Natural killer cell (primary cell): ENCODE measurements around the gene RAB31. TPM values are rescaled to one million over a fixed set of nuclear protein-coding genes. Genes with fewer than 3 reads are reported as not detected.

Source experiments
- ATAC-seq, 3 donors: fragments of 150-1000 bp in 2 of 3; fragments of 200-7000 bp in 1 of 3; cut with Tn5 transposase; 1 replicate in 1 of 3; 2 replicates in 2 of 3; pipeline ENCODE4 v1.10.0; 2021; ENCODE audit warnings: mild to moderate bottlenecking in 2 of 3, moderate library complexity in 2 of 3
- DNase-seq, 2 donors: peaks; one replicate each; pipeline versions ENCODE4 v3.0.0 to v3.0.0-alpha.2; 2013 to 2021; ENCODE audit warnings: mixed read lengths in 1 of 2
- H3K27ac ChIP-seq: one replicate; pipeline ENCODE4 v1.5.1; 2013; ENCODE audit warnings: mild to moderate bottlenecking, low read length
- H3K27me3 ChIP-seq: one replicate; pipeline ENCODE4 v1.6.1; 2013; ENCODE audit warnings: low read length; ENCODE audit not compliant: control insufficient read depth, insufficient read depth
- H3K36me3 ChIP-seq: one replicate; pipeline ENCODE4 v1.6.1; 2013; ENCODE audit warnings: low read length; ENCODE audit not compliant: control insufficient read depth, insufficient read depth
- H3K4me1 ChIP-seq: one replicate; pipeline ENCODE4 v1.6.1; 2013; ENCODE audit warnings: low read length; ENCODE audit not compliant: control insufficient read depth, insufficient read depth
- H3K4me3 ChIP-seq: one replicate; pipeline ENCODE4 v1.5.1; 2013; ENCODE audit warnings: low read length
- H3K9me3 ChIP-seq: one replicate; pipeline ENCODE4 v1.6.1; 2013; ENCODE audit warnings: low read length; ENCODE audit not compliant: control insufficient read depth, insufficient read depth
- H3K27ac Mint-ChIP-seq, 2 donors: one replicate each; pipeline ENCODE4 v1.8.0; 2022; ENCODE audit warnings: mild to moderate bottlenecking in 2 of 2, mixed read lengths in 2 of 2, moderate library complexity in 1 of 2
- H3K27me3 Mint-ChIP-seq, 2 donors: one replicate each; pipeline ENCODE4 v1.8.0; 2022; ENCODE audit warnings: low read depth in 2 of 2, mixed read lengths in 2 of 2
- H3K36me3 Mint-ChIP-seq: one replicate; pipeline ENCODE4 v1.8.0; 2022; ENCODE audit warnings: mixed read lengths
- H3K4me1 Mint-ChIP-seq, 2 donors: one replicate each; pipeline ENCODE4 v1.8.0; 2022; ENCODE audit warnings: mixed read lengths in 2 of 2
- H3K4me3 Mint-ChIP-seq: one replicate; pipeline ENCODE4 v1.8.0; 2022; ENCODE audit warnings: mild to moderate bottlenecking, moderate library complexity, mixed read lengths
- H3K9me3 Mint-ChIP-seq, 2 donors: one replicate each; pipeline ENCODE4 v1.8.0; 2022; ENCODE audit warnings: mixed read lengths in 2 of 2
- CTCF ChIP-seq: fragments of 200-600 bp; IDR thresholded peaks from one replicate; pipeline ENCODE4 v1.8.0; 2022; ENCODE audit warnings: antibody characterized with exemption
- WGBS: methylation state at CpG from one replicate; pipeline ENCODE4 v1.1.7; 2013; ENCODE audit warnings: missing lambda C conversion rate; ENCODE audit not compliant: insufficient coverage; 5-methylcytosine and 5-hydroxymethylcytosine counted together
- intact Hi-C: fragments of 100-400 bp; cut with micrococcal nuclease; formaldehyde crosslinking; loops from one replicate; pipeline ENCODE4 v1.14.2; 2022
- total RNA-seq, 4 donors: library from RNA; stranded (reverse); fragments of 120-200 nt in 1 of 4; gene quantifications; one replicate each; pipeline versions ENCODE4 v1.2.3 to v1.2.4, GENCODE V29; 2013 to 2022

The RAB31 gene
- total RNA-seq, 3 donors from 2014 or later (not counting 1 experiment from before 2014, with no cell fraction given): 5.3 to 26.1 (median 9.9) TPM

GRCh38 chr18:9712130-9712577, 4.1 kb downstream of the RAB31 start:
- Histone ChIP-seq H3K36me3 (no peaks in the 10 kb centered on the region), H3K27me3 (peaks cover 17% of the 10 kb centered on the region), H3K27ac (no peak overlapping the region), H3K4me3 (no peak overlapping the region), H3K4me1 (peaks cover 44% of the 10 kb centered on the region), H3K9me3 (no peaks in the 10 kb centered on the region)
- intact Hi-C loops: no loop called here
- Mint-ChIP-seq H3K27ac (peak overlapping the region; percentile 63 to 67), H3K9me3 (no peaks in the 10 kb centered on the region), H3K4me1 (peaks cover 40 to 43% of the 10 kb centered on the region in 2 donors), H3K27me3 (peaks cover 42 to 43% of the 10 kb centered on the region in 2 donors), H3K4me3 (peak overlapping the region; percentile 94), H3K36me3 (no peaks in the 10 kb centered on the region)
- no peak for TF ChIP-seq CTCF
- 77% methylated on average over 5 of the region's 5 CpGs for WGBS
- no peak for DNase-seq
- no peak for ATAC-seq

GRCh38 chr18:9712611-9713010, 4.5 kb downstream of the RAB31 start:
- no peaks in the 10 kb centered on the region for H3K9me3 ChIP-seq
- 80% methylated on average over 2 of the region's 3 CpGs for WGBS
- DNase-seq (no peak), ATAC-seq (no peak)
- no peak overlapping the region for H3K27ac ChIP-seq
- Mint-ChIP-seq H3K27me3 (peaks cover 43 to 45% of the 10 kb centered on the region in 2 donors), H3K36me3 (no peaks in the 10 kb centered on the region), H3K4me3 (no peak overlapping the region), H3K9me3 (no peaks in the 10 kb centered on the region), H3K4me1 (peaks cover 40 to 43% of the 10 kb centered on the region in 2 donors), H3K27ac (no peak overlapping the region)
- H3K36me3 ChIP-seq: no peaks in the 10 kb centered on the region
- H3K4me1 ChIP-seq: peaks cover 40% of the 10 kb centered on the region
- H3K27me3 ChIP-seq: peaks cover 17% of the 10 kb centered on the region
- no peak for TF ChIP-seq CTCF
- intact Hi-C loops: no loop called here
- H3K4me3 ChIP-seq: no peak overlapping the region

GRCh38 chr18:9714266-9715087, 6.4 kb downstream of the RAB31 start:
- ATAC-seq (no peak), DNase-seq (no peak)
- H3K4me1 Mint-ChIP-seq: peaks cover 30 to 32% of the 10 kb centered on the region in 2 donors
- H3K9me3 Mint-ChIP-seq: no peaks in the 10 kb centered on the region
- Histone ChIP-seq H3K9me3 (no peaks in the 10 kb centered on the region), H3K36me3 (no peaks in the 10 kb centered on the region), H3K4me1 (peaks cover 28% of the 10 kb centered on the region), H3K4me3 (no peak overlapping the region), H3K27me3 (peaks cover 10% of the 10 kb centered on the region), H3K27ac (no peak overlapping the region)
- H3K27me3 Mint-ChIP-seq: peaks cover 41 to 43% of the 10 kb centered on the region in 2 donors
- 94% methylated on average over 10 of the region's 10 CpGs for WGBS
- no peak overlapping the region for H3K4me3 Mint-ChIP-seq
- TF ChIP-seq CTCF: no peak
- intact Hi-C loops: no loop called here
- no peak overlapping the region for H3K27ac Mint-ChIP-seq
- no peaks in the 10 kb centered on the region for H3K36me3 Mint-ChIP-seq

- no peak overlapping the region for H3K4me3 ChIP-seq
- no peak overlapping the region for H3K27ac ChIP-seq
- Mint-ChIP-seq H3K36me3 (no peaks in the 10 kb centered on the region), H3K27me3 (peaks cover 38 to 39% of the 10 kb centered on the region in 2 donors), H3K4me3 (no peak overlapping the region), H3K27ac (no peak overlapping the region), H3K4me1 (peaks cover 25 to 27% of the 10 kb centered on the region in 2 donors), H3K9me3 (no peaks in the 10 kb centered on the region)
- 87% methylated on average over 3 of the region's 3 CpGs for WGBS
- H3K27me3 ChIP-seq: peaks cover 5% of the 10 kb centered on the region
- TF ChIP-seq CTCF: no peak
- H3K36me3 ChIP-seq: no peaks in the 10 kb centered on the region
- DNase-seq: no peak
- H3K4me1 ChIP-seq: peaks cover 23% of the 10 kb centered on the region
- no peak for ATAC-seq
- no peaks in the 10 kb centered on the region for H3K9me3 ChIP-seq
- intact Hi-C loops: no loop called here
These were observed 6.9 kb downstream of the RAB31 start for GRCh38 chr18:9715088-9715343.
